Renal cortex interstitium (tissue), 15 donors: Measurements from ENCODE around the gene HOXC10. TPM values are rescaled to one million over a fixed set of nuclear protein-coding genes. Genes with fewer than 3 reads are reported as not detected.

ENCODE experiments used
- DNase-seq, 11 donors: peaks; one replicate each; pipeline ENCODE4 v3.0.0-alpha.2; 2013; ENCODE audit warnings: low read depth in 9 of 11, low spot score in 4 of 11; ENCODE audit errors: extremely low read depth in 1 of 11
- long read RNA-seq, 16 experiments: transcript quantifications; one replicate each; lab custom pipeline, GENCODE V29; 2026
- polyA plus RNA-seq, 3 donors: library from polyadenylated mRNA; unstranded; fragments of 120-200 nt; gene quantifications; one replicate each; pipeline ENCODE4 v1.2.1, GENCODE V29; 2013; ENCODE audit not compliant: insufficient read length in 3 of 3

Gene HOXC10
- polyA plus RNA-seq: 10 to 100 TPM; 65.1 to 76.9 (median 65.1) TPM
- long read RNA-seq, donor 1, transcript HOXC10-204 (2 exons, 550 nt): minor isoform, 6 of 26 reads
- long read RNA-seq, donor 1, transcript HOXC10-201 (2 exons, 1,936 nt): major isoform, 18 of 26 reads
- long read RNA-seq, donor 1, partial matches to known transcripts: 0 of 26 reads
- long read RNA-seq, donor 1, other reads (novel, unspliced or antisense): 0 of 26 reads
- long read RNA-seq, donor 2, transcript HOXC10-201 (2 exons, 1,936 nt): major isoform, 19 of 21 reads
- long read RNA-seq, donor 2, partial matches to known transcripts: 0 of 21 reads
- long read RNA-seq, donor 2, other reads (novel, unspliced or antisense): 0 of 21 reads
- long read RNA-seq, donor 3, transcript HOXC10-201 (2 exons, 1,936 nt): major isoform, 18 of 33 reads
- long read RNA-seq, donor 3, partial matches to known transcripts: 0 of 33 reads
- long read RNA-seq, donor 3, other reads (novel, unspliced or antisense): 5 of 33 reads
- long read RNA-seq, donor 4, transcript HOXC10-201 (2 exons, 1,936 nt): major isoform, 10 of 13 reads
- long read RNA-seq, donor 4, partial matches to known transcripts: 0 of 13 reads
- long read RNA-seq, donor 4, other reads (novel, unspliced or antisense): 0 of 13 reads
- long read RNA-seq, donor 5: 0 reads
- long read RNA-seq, donor 6, transcript HOXC10-201 (2 exons, 1,936 nt): major isoform, 26 of 32 reads
- long read RNA-seq, donor 6, partial matches to known transcripts: 0 of 32 reads
- long read RNA-seq, donor 6, other reads (novel, unspliced or antisense): 0 of 32 reads
- long read RNA-seq, donor 7, transcript HOXC10-201 (2 exons, 1,936 nt): major isoform, 18 of 69 reads
- long read RNA-seq, donor 7, partial matches to known transcripts: 46 of 69 reads
- long read RNA-seq, donor 7, other reads (novel, unspliced or antisense): 0 of 69 reads
- long read RNA-seq, donor 8, transcript HOXC10-201 (2 exons, 1,936 nt): major isoform, 34 of 49 reads
- long read RNA-seq, donor 8, transcript HOXC10-203 (2 exons, 799 nt): minor isoform, 9 of 49 reads
- long read RNA-seq, donor 8, partial matches to known transcripts: 0 of 49 reads
- long read RNA-seq, donor 8, other reads (novel, unspliced or antisense): 0 of 49 reads
- long read RNA-seq, donor 9, transcript HOXC10-201 (2 exons, 1,936 nt): major isoform, 15 of 19 reads
- long read RNA-seq, donor 9, partial matches to known transcripts: 0 of 19 reads
- long read RNA-seq, donor 9, other reads (novel, unspliced or antisense): 0 of 19 reads
- long read RNA-seq, donor 10, transcript HOXC10-202 (2 exons, 887 nt): minor isoform, 5 of 28 reads
- long read RNA-seq, donor 10, transcript HOXC10-203 (2 exons, 799 nt): minor isoform, 5 of 28 reads
- long read RNA-seq, donor 10, transcript HOXC10-201 (2 exons, 1,936 nt): major isoform, 17 of 28 reads
- long read RNA-seq, donor 10, partial matches to known transcripts: 0 of 28 reads
- long read RNA-seq, donor 10, other reads (novel, unspliced or antisense): 0 of 28 reads
- long read RNA-seq, donor 11, transcript HOXC10-201 (2 exons, 1,936 nt): major isoform, 11 of 40 reads
- long read RNA-seq, donor 11, partial matches to known transcripts: 24 of 40 reads
- long read RNA-seq, donor 11, other reads (novel, unspliced or antisense): 0 of 40 reads
- long read RNA-seq, donor 12, partial matches to known transcripts: 0 of 7 reads
- long read RNA-seq, donor 12, other reads (novel, unspliced or antisense): 0 of 7 reads
- long read RNA-seq, donor 13: 0 reads
- long read RNA-seq, donor 14, transcript HOXC10-201 (2 exons, 1,936 nt): major isoform, 9 of 36 reads
- long read RNA-seq, donor 14, partial matches to known transcripts: 24 of 36 reads
- long read RNA-seq, donor 14, other reads (novel, unspliced or antisense): 0 of 36 reads
- long read RNA-seq, donor 15, transcript HOXC10-203 (2 exons, 799 nt): major isoform, 6 of 12 reads
- long read RNA-seq, donor 15, partial matches to known transcripts: 0 of 12 reads
- long read RNA-seq, donor 15, other reads (novel, unspliced or antisense): 0 of 12 reads
- long read RNA-seq, donor 16, transcript HOXC10-201 (2 exons, 1,936 nt): major isoform, 53 of 71 reads
- long read RNA-seq, donor 16, transcript HOXC10-202 (2 exons, 887 nt): minor isoform, 6 of 71 reads
- long read RNA-seq, donor 16, partial matches to known transcripts: 0 of 71 reads
- long read RNA-seq, donor 16, other reads (novel, unspliced or antisense): 7 of 71 reads

DNA sequence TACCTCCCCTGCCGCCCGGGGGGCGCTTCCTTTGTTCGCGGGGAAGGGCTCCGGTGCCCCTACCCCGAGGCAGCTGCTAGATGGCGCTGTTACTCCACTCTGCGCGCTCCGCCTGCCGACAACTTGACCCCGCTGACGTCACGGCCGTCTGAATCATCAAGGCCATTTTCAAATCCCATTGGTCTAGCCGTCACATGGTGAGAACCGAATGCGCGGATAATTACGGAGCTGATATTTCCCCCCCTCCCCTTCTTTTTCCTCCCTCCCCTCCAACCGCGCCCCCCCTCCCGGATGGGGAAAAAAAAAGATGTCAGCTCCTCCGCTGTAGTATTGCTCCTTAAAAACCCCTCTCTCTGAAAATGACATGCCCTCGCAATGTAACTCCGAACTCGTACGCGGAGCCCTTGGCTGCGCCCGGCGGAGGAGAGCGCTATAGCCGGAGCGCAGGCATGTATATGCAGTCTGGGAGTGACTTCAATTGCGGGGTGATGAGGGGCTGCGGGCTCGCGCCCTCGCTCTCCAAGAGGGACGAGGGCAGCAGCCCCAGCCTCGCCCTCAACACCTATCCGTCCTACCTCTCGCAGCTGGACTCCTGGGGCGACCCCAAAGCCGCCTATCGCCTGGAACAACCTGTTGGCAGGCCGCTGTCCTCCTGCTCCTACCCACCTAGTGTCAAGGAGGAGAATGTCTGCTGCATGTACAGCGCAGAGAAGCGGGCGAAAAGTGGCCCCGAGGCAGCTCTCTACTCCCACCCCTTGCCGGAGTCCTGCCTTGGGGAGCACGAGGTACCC lies at the start of gene HOXC10:
Gene HOXC10, plus strand, starts transcription at position 246 of the 791 bp plus-strand sequence. Its CDS starts 114 bp downstream, at position 360.
- peak; percentile 97 to 99 (median 98) for DNase-seq

DNA sequence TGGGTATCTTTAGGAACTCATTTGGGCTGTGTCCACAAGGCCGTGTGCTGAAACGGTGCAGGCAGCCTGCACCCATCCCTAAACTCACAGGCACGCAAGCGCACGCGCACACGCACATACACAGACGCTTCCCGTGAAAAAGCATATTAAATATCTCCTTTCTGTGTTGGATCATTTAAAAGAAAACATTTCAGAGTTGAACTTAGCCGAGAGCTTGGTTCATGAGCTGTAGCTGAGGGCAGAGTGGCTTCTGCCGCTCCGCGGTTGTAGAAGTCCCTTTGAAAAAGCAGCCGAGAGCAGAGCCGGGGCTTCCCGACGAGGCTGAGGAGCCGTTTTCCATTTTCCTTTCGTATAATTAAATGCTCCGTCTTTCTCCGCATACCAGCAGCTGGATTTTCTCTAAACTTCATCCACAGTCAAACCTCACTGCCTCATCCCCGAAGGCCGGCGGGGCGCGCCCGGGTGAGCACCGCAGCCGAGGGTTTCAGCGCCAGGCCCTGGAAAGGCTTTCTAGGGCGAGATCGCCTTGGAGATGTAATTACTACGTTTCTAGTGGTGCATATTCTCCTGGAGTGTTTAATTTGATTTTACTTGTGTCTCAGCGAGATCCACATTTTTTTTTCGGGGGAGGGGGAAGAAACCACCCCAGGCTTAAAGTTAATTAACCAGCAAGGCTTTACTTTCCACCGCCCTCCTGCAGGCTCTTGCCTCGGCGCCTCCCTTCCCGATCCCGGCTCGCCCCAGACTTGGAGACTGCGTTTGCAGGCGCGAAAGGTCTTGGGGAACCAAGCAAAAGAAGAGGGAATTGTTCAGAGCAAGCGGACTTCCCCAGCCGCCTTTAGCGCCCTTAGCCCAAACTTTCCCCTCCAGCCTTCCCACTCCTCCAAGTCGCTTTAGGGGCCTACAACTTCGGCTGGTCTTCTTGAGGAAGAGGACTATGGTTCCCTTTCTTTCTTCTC lies 49.3 kb upstream of the HOXC10 start:
- DNase-seq: no peak

GRCh38 chr12:53937099-53937498 lies 47.8 kb upstream of the HOXC10 start:
- no peak for DNase-seq

GRCh38 chr12:53937596-53938325 lies 47.2 kb upstream of the HOXC10 start:
- no peak for DNase-seq

DNA sequence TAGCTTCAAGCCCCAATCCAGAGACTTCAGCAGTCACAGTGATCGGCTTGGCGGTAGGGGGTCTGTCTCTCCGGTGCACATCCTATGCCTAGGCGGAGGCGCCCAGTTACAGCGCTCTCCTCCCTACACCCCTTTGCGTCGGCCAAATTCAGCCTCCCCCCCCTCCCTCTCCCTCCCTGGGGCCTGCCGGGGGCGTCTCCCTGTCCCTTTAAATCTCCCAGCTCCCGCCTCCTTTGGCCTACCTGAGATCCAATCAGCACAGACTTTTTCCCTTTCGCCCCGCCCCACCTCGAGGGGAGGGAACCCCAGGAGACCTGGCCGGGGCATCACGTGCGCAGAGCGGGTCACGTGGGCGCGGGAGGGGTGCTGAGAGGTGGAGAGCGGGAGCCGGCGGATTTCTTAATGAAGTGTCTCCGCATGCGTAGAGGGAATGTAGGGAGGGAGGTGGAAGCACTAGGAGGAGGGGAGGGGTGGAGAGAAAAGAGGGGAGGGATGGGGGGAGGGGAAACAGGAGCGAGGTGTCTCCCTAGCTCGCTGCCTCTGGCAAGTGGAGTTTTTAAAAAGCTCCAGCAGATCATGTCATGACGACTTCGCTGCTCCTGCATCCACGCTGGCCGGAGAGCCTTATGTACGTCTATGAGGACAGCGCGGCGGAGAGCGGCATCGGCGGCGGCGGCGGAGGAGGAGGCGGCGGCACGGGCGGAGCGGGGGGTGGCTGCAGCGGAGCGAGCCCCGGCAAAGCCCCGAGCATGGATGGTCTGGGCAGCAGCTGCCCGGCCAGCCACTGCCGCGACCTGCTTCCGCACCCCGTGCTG lies 46.4 kb upstream of the HOXC10 start, which contains the start of gene HOXC13:
Gene HOXC13, plus strand, starts transcription at position 506 of the 815 bp plus-strand sequence. Its CDS starts 76 bp downstream, at position 582.
- peak; percentile 62 to 89 (median 80) for DNase-seq

- peak in 2 of 11 donors; percentile 39 to 43 for DNase-seq
Measured at GRCh38 chr12:53939141-53940108, 45.5 kb upstream of the HOXC10 start.

DNA sequence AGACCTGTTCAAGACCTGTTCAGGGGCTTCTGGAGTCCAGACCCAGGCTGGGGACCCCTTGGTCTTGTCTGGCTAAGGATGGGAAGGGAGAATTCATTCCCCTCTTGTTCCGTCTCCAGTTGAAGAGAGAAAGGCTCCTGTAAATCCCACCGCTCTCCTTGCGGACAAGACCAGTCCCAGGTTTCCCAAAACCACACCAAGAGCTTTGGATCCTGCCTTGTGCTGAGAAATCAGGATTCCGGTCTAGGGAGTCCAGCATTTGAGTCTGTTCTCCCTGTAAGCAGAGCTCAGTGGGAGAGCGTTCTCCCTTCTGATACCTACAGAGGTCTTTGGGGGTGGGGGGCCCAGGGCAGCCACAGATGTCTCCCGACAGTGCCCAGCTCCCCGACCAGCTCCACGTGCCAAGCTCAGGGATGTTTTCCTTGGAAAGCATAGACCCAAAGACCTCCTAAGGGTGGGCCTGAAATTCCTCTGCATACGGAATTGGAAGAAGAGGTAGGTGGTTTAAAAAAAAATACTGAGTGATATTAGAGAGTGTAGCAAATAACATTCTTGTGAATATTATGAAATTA lies 44.4 kb upstream of the HOXC10 start:
- DNase-seq: no peak

- DNase-seq: no peak
Measured at GRCh38 chr12:53941187-53941586, 43.8 kb upstream of the HOXC10 start.

DNA sequence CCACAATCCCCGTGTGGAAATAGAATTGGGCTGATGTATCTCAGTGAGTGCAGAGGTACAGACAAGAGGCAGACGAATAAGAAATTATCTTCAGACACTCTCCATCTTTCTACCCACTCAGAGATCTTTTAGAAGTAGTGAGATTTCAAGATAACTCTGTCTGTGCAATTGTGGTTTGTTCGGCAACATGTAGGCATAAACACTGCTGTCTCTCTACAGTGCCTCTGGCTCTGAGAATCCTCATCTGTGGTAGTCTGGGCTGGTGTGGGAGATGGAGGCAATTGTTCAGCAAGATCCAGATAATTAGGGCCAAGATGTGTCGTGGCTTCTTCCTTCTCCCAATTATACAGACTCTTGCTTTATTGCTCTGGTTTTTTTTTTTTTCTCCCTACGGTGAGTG lies 43.2 kb upstream of the HOXC10 start:
- no peak for DNase-seq

GRCh38 chr12:53942467-53942997 lies 42.4 kb upstream of the HOXC10 start:
- no peak for DNase-seq

DNA sequence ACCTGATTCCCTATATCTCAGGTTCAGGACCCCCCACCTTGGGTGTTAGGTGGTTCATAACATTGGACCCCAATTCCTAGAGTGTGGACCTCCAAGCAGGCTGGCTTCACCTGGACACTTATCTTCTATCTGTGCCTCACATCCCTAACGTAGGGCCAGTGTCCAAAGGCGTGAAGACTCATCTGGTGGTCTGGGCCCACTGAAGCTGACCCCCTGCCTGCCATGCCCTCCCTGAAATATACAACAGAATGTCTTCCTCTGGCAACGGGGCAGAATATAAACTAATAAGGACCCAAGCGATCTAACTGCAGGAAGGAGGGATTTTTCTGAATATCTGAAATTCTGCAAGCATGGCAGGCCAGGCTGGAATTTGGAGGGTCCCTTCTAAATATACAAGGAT lies 40.7 kb upstream of the HOXC10 start:
- no peak for DNase-seq
